Right ventricle myocardium superior (tissue), 1 donor: Measurements from ENCODE around the gene CREBL2. TPM values are rescaled to one million over a fixed set of nuclear protein-coding genes. Genes with fewer than 3 reads are reported as not detected.
"Not testable (repeated sequence)": the region's sequence is repeated elsewhere in the genome, so short reads cannot be mapped to it uniquely, and the experiment has no call there.

Experiments
- ATAC-seq: fragments of 200-7000 bp; cut with Tn5 transposase; one replicate; pipeline ENCODE4 v1.9.1; 2020; ENCODE audit warnings: mild to moderate bottlenecking; ENCODE audit not compliant: poor library complexity
- DNase-seq: peaks from one replicate; pipeline ENCODE4 v3.0.0-alpha.2; 2020
- intact Hi-C: fragments of 100-400 bp; cut with DNase I; formaldehyde crosslinking; loops from one replicate; pipeline ENCODE4 v1.11.2; 2022
- long read RNA-seq: library from polyadenylated mRNA; unstranded; transcript quantifications from one replicate; pipeline ENCODE4 v2.0.0, GENCODE V29; 2021
- total RNA-seq: library from RNA; stranded (reverse); fragmentation: NEBNext Ultra II Directional; extraction: Animal tissue kit (Norgen Biotek cat#: 25700); gene quantifications from one replicate; pipeline ENCODE4 v1.2.1, GENCODE V29; 2021
- donor health status: DM: no; HTN: yes; CAD: no; lungs with severe emphysema.

Gene CREBL2, protein sequence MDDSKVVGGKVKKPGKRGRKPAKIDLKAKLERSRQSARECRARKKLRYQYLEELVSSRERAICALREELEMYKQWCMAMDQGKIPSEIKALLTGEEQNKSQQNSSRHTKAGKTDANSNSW
- 16.7 TPM for total RNA-seq
- long read RNA-seq, transcript CREBL2-201 (4 exons, 3,754 nt) = major isoform, 66 of 69 reads
- long read RNA-seq, partial matches to known transcripts = 2 of 69 reads
- long read RNA-seq, other reads (novel, unspliced or antisense) = 1 of 69 reads

DNA sequence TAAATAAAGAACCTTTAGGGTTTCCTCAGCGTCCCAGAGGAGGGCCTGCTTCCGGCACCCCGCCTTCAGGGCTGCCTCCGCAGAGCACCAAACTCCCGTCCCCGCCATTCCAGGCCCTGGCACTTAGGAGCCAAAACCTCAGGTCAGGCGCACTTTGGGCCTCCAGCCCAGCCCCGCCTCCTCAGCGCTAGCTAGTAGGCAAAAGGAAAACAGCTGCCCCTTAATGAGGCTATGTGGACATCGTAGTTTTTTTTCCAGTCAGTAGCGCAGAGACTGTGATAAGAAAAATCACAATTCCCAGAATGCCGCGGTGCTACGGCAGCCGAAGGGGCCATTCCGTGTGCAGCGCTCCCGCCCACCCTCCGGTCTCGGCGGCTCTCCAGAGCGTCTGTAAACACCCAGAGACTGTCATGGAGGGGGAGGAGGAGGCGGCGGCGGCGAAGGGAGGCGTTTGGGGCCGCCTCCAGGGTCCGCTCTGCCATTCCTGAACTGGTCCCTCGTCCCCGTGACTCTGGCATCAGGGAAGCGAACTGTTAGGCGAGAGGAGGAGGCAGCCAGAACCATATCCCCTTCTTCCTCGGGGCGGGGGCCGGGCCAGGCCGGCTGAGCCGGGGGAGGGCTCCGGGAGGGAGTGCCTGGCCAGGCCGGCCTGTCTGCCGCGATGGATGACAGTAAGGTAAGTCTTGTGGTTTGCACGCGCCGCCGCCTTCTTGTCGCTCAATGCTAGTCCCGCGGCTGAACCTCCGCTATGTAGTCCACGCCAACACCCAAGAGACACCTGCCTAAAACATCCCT is at the start of gene CREBL2:
TSS of gene CREBL2 (plus strand) at position 365 of the 795 bp plus-strand sequence. CDS start at position 662, 297 bp downstream.
- peak; percentile 97 for ATAC-seq
- DNase-seq = peak; percentile 97
- intact Hi-C loops = no loop called here

DNA sequence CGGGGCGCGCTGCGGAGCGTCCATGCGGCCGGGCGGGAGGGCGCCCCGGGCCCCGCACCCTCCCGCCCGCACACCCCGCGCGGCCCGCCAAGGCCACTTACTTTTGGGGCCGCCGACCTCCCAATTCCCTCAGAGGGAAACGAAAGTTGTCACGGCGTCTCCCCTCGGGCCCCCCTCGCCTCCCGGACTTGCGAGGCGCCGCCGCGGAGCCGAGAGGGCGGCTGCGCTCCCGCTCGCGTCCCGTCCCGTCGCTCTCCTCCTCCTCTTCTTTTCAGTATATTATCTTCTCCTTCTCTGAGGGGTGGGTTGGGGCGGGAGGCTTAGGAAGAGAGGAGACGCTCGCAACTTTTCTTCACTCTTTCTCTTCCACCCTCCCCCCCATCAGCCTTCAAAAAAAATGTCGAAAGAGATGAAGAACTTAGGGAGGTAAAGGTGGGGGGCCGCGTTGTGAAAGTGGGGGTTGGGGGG is 49.6 kb upstream of the CREBL2 start:
- intact Hi-C loops = loop anchor here (5.0 kb wide), 2 partner anchors 55 to 185 kb away; no protein-coding TSS in a partner anchor
- ATAC-seq (peak; percentile 24), DNase-seq (peak; percentile 52)

DNA sequence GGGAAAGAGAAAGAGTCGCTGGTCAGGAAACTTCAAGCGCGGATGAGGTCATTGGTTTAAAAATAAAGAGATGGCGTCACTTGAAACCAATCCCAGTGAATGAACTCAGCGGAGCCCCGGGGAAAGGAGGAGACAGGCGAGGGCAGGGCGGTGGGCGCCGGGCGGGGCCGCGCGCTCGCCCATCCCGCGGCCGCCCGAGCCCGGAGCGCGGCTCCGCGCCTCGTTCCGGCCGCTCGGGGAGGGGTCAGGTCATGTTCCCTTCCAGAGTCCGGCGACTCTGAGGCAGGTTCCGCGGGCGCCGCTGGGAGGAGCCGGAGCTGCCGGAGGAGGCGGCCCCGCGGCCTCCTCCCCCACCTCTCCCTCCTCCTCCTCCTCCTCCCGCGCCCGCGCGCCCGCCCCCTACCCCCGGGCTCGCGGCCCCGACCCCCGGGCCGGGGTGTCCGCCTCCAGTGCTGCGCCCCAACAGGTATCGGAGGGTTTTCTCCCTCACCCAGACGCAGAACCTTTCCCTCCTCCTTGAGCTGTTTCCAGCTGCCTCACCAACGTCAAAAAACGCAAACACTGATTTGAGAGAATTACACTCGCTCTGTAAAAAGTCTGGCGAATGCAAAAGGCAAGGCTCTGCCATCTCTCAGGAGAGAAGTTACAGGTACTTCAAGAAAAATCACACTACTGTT is 49.0 kb upstream of the CREBL2 start, which contains the start of gene DUSP16:
TSS of gene DUSP16 (minus strand) at position 279 of the 677 bp plus-strand sequence. CDS start 41,765 bp downstream, outside the sequence.
- intact Hi-C loops = loop anchor here (5.0 kb wide), 2 partner anchors 55 to 185 kb away; no protein-coding TSS in a partner anchor

DNA sequence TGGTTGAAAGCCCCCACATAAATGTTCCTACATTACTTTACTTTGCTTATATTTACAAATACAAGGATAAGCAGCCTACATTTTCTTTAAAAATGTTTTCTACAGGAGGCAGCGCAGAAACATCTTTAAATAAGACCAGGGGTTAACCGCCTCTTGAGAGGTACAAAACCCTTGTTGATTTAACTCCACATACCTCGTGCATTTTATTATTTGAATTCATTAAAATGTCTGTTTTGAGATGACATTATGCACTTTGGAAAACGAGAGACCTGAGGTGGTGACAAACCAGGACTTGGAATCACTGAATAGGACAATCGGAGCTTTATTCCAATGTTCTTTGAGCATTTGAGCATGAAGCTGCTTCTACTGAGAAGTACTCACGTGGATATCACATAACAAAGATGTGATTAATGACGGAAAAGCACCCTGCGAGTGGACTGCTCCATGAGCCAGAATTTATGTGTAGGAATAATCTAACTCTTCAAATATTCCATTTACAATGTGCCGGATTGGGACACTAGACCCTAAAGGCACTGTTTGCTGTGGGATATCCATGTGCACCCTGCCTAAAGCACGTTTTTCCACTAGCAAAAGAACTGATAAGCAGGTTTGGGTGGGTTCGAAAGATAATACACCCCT is 48.3 kb upstream of the CREBL2 start:
- intact Hi-C loops = loop anchor here (5.0 kb wide), 2 partner anchors 56 to 186 kb away; no protein-coding TSS in a partner anchor
- ATAC-seq = no peak

More for the DNA sequence above, 49.0 kb upstream of the CREBL2 start, which contains the start of gene DUSP16:
- ATAC-seq (peak; percentile 96), DNase-seq (peak; percentile 94)

DNA sequence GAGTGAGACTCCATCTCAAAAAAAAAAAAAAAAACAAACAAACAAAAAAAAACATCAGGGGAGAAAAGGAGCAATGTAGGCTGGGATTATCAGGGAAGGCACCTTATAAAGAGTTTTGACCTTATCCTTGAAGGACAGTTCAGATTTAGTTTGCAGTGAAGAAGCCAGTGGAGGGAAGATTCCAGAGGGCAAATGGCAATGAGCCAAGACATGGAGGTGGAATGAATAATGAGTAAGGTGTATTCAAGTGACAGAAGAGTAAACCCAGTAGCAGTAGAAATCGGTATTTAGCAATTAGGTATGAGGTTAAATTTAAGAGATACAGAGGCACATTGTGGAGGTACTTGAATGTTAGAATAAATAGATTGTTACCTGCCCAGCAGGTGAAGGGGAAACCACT is 46.8 kb upstream of the CREBL2 start:
- ATAC-seq = no peak
- no peak for DNase-seq
- intact Hi-C loops = loop anchor here (5.0 kb wide), 2 partner anchors 58 to 188 kb away; no protein-coding TSS in a partner anchor

More for the DNA sequence above, 48.3 kb upstream of the CREBL2 start:
- DNase-seq = no peak

DNA sequence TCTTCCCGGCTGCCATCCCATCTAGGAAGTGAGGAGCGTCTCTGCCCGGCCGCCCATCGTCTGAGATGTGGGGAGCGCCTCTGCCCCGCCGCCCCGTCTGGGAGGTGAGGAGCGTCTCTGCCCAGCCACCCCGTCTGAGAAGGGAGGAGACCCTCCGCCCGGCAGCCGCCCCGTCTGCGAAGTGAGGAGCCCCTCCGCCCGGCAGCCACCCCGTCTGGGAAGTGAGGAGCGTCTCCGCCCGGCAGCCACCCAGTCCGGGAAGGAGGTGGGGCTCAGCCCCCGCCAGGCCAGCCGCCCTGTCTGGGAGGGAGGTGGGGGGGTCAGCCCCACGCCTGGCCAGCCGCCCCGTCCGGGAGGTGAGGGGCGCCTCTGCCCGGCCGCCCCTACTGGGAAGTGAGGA is 45.7 kb upstream of the CREBL2 start:
- DNase-seq, intact Hi-C loops, ATAC-seq: not testable (repeated sequence)

DNA sequence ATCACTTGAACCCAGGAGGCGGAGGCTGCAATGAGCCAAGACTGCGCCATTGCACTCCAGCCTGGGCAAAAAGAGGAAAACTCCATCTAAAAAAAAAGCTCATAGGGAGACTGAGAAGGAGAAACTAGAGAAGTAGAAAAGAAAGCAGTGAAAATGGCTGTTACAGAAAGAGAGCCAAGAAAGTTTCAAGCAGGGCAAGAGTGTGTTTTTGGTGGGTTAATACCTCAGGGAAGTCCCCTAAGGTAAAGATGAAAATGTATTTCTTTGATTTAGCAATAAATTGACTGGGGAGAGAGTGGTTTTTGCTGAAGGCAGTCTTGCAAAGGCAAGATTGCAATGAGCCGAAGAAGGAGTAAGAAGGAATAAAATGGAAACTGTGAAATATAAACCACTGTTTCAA is 39.0 kb upstream of the CREBL2 start:
- intact Hi-C loops = no loop called here
- DNase-seq (no peak), ATAC-seq (no peak)

DNA sequence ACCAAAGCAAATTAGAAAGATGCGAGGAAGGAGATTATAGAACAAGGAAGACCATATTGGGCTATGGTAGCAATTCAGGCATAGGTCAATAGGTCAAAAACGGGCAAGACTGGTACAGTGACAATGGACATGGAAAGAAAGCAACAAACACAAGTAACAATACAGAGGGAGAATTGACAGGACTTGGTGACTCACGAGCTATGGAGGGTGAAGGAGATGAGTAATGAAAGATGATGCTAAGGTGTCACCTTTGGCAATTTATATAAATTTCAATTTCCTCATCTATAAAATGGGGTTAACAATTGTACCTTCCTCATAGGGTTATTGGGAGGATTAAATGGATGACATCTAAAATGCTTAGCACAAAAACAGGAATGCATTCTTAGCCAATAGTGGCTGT is 33.9 kb upstream of the CREBL2 start:
- intact Hi-C loops = no loop called here
- DNase-seq (no peak), ATAC-seq (no peak)

DNA sequence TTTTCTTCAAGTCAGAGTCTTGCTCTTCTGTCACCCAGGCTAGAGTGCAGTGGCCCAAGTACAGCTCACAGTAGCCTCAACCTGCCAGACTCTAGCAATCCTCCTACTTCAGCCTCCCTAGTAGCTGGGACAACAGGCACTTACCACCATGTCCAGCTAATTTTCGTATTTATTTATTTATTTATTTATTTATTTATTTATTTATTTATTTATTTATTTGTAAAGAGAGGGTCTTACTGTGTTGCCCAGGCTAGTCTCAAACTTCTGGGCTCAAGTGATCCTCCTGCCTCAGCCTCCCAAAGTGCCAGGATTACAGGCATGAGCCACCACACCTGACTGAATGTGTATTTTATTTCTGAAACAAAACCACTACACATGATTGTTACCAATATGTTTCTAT is 31.0 kb upstream of the CREBL2 start:
- DNase-seq, ATAC-seq, intact Hi-C loops: not testable (repeated sequence)

DNA sequence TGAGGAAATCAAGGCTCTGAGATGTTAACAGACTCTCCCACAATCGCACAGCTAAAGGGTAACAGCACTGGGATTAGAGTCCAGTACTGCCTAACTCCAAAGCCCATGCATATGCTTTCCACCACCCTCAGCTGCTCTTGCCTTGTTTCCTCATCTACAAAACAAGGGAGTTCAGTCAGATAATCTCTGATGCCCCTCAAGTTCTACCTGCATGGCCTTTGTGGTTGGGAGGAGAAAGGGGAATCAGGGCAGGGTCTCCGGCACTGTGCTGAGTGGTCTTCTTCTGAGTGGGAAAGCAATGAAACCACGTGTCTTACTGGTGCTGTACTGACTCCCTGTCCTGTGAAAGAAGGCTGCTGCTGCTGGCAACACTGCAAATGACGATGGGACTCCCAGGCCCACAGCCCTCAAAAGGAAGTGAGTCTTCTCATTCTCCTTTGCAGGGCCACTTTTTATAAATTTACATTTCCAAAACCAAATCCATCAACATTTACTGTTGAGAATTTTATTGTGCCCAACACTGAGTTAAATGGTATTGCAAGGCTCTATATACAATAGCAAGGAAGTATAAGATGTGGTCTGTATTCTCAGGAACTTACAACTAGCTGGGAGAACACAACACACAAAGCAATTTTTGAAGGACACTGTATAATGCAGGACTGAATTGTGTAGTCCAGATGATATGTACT is 29.3 kb upstream of the CREBL2 start:
- ATAC-seq = no peak
- DNase-seq = no peak
- intact Hi-C loops = no loop called here

DNA sequence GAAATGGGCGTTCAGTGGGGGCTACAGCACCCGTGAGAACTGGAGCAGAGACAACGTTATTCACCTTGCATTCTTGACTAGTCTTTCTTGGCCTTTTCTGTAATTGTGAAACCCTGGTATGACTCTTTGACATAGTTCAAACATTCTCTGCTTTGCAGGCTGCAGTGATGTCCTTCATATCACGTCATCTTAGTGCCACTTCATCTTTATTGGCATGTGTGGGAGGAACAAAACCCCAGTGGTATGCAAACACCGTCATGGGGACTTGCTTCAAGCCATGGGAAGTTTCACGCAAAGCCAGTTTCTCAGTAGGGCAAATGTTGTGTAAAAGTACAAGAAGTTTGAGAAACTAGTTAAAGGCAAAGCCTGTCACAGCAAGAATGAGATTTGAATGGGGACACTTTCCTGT is 28.8 kb upstream of the CREBL2 start:
- intact Hi-C loops = no loop called here
- DNase-seq (no peak), ATAC-seq (no peak)

DNA sequence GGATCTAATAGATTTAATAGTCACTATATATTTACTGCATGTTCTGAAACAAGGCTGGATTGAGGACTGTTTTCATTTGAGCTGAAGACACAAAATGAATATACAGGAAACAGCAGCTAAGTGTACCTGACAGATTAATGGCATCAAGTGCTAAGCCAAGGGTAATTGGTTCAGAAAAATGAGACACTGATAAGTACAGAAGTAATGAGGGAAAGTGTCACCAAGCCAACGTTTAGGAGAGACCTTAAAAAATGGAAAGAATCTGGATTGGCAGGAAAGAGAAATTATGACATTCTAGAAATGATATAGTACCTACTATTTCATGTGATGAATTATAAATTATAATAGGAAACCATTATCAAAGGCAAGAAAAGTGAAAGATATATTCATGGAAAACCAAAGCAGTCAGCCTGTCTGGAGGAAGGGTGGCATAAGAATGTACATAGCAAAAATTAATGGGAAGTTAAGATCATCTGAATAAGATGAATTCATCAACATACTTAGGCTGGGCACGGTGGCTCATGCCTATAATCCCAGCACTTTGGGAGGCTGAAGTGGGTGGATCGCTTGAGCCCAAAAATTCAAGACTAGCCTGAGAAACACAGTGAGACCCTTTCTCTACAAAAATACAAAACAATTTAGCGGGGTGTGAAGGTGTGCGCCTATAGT is 28.0 kb upstream of the CREBL2 start:
- intact Hi-C loops = no loop called here
- DNase-seq (no peak), ATAC-seq (no peak)

DNA sequence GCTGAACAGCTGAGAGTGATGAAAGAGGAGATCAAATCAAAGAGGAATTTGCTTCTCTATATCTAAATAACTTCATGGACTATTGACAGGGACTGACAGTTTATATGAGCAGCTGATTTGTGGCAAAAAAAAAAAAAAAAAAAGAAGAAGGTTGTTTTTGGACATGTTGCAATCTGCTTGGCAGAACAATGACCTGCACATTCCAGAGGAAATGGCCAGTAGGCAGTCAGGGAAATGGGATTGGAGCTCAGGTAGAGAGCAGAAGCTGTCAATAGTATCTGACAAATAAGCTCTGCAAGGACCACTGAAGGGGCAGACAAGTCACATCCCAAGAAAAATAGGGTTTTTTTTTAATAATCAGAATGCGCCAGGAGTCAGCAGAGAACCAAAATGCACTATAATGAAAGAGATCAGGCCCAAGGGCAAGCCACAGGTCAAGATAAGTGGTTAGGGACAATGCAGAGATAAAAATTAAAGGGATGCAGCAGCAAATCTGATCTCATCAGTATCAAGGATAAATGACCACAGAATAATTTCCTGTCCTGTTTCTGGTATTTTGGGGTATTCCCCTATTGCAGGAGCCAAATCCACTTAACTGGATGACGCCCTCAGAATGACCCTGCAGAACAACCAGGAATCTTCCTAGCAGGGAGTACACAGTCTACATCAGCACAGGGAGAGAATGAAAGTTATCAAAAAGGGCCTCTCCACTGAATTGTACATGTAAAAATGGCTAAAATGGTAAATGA is 26.4 kb upstream of the CREBL2 start:
- no peak for ATAC-seq
- no peak for DNase-seq
- intact Hi-C loops = no loop called here

DNA sequence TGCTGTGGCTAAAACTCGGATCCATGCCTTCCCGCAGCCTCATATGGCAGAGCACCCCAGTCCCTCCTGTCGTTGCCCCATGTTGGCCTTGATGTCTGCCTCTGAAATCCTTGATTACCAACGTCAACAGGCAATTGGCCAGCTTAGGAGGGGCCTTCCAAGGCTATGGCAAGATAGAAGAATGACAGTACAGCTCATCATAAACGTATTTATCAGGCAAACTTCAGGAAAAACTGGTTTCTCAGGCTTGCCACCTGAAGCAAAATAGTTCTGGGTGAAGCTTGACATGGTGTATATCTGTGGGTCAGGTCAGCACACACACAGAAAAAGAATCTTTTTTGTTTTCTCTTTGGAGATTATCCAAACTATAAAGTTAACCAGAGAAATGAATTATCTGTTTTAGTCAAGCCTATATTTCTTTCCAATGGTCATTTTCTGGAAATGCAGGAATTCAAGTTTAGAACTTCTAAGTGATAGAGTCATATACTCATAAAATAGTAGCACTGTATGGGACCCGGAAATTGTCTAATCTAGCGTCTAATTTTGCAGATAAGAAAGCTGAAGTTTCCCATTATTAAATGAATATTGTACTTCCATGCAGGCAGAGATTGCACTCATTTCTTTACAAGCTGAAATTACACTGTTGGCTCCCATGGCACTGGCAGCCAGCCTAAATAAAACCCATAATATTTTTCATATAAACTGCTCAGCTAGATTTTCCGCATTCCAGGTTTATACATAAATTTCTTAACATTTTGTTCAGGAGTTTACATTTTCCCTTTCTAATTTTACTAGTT is 24.6 kb upstream of the CREBL2 start:
- intact Hi-C loops = no loop called here
- DNase-seq = no peak
- no peak for ATAC-seq

DNA sequence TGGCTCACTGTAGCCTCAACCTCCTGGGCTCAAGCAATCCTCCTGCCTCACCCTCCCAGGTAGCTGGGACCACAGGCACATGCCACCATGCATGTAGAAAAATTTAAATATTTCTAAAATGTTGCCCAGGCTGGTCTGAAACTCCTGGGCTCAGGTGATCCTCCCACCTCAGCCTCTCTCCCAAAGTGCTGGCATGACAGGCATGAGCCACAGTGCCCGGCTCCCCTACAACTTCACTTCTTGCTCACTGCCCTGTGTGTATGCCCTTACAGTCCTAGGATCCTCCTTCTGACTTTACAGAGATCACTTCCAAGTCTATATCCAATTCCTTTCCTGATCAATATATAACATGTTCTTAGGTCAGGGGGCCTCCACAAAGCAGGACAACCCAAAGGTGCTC is 23.8 kb upstream of the CREBL2 start:
- ATAC-seq (no peak), DNase-seq (no peak)
- intact Hi-C loops = no loop called here

DNA sequence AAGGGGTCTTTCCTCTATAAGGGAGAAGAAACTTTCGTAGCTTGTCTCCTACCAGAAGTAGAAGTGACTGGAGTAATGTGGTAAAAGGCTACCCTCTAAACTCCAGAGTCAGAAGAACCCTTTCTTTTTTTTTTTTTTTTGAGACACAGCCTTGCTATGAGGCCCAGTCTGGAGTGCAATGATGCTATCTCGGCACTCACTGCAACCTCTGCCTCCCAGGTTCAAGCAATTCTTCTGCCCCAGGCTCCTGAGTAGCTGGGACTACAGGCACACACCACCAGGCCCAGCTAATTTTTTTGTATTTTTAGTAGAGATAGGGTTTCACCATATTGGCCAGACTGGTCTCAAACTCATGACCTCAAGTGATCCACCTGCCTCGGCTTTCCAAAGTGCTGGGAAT is 23.2 kb upstream of the CREBL2 start:
- intact Hi-C loops = not testable (repeated sequence)

More for the DNA sequence above, 23.2 kb upstream of the CREBL2 start:
- ATAC-seq, DNase-seq: not testable (repeated sequence)
